ENCODE measurements around the gene STIM2. TPM values are rescaled to one million over a fixed set of nuclear protein-coding genes. Genes with fewer than 3 reads are reported as not detected.

Gene STIM2
- total RNA-seq, 2 donors from 2014 or later = 34.4 to 44.2 TPM

DNA sequence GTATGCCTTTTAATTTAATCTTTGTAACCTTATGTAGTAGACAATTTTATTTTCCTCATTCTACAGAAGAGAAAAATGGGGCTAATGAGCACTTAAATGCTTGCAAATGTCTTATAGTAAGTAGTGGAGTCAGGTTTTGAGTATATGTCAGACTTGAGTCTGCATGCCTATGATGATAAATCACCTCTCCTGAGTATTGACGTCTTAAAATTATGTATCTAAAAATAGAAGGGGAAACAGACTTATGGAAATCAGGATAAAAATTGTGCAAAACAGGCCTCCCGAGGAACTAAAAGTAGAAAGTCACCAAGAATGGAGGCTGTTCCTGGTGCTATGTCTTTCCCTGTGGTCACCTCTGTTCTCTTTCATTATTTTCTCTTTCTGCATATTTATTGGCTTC is 92.7 kb downstream of the STIM2 start:
- Histone ChIP-seq H3K9me3 (no peaks in the 10 kb centered on the region), H3K27me3 (replicated peaks; ENCODE audit: insufficient read depth) (no peaks in the 10 kb centered on the region), H3K4me1 (replicated peaks) (peaks cover 8% of the 10 kb centered on the region), H3K4me3 (no peak overlapping the region), H3K36me3 (no peaks in the 10 kb centered on the region), H3K27ac (no peak overlapping the region)
- DNase-seq (ENCODE audit: low spot score) = no peak
- 63% methylated on average over 2 of the region's 2 CpGs for WGBS
- TF ChIP-seq POLR2AphosphoS5 (IDR thresholded peaks at IDR 0.05) (no peak), POLR2A (IDR thresholded peaks at IDR 0.05) (no peak)
- TF ChIP-seq, protein P1, sequence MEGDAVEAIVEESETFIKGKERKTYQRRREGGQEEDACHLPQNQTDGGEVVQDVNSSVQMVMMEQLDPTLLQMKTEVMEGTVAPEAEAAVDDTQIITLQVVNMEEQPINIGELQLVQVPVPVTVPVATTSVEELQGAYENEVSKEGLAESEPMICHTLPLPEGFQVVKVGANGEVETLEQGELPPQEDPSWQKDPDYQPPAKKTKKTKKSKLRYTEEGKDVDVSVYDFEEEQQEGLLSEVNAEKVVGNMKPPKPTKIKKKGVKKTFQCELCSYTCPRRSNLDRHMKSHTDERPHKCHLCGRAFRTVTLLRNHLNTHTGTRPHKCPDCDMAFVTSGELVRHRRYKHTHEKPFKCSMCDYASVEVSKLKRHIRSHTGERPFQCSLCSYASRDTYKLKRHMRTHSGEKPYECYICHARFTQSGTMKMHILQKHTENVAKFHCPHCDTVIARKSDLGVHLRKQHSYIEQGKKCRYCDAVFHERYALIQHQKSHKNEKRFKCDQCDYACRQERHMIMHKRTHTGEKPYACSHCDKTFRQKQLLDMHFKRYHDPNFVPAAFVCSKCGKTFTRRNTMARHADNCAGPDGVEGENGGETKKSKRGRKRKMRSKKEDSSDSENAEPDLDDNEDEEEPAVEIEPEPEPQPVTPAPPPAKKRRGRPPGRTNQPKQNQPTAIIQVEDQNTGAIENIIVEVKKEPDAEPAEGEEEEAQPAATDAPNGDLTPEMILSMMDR (IDR thresholded peaks at IDR 0.05) = no peak
- intact Hi-C loops (cut with DNase I) = no loop called here

- TF ChIP-seq POLR2AphosphoS5 (IDR thresholded peaks at IDR 0.05) (no peak), POLR2A (IDR thresholded peaks at IDR 0.05) (no peak)
- TF ChIP-seq, protein P1 (IDR thresholded peaks at IDR 0.05) = no peak
- H3K27me3 ChIP-seq (replicated peaks; ENCODE audit: insufficient read depth) = no peaks in the 10 kb centered on the region
- no peak for DNase-seq (ENCODE audit: low spot score)
- no peak overlapping the region for H3K4me3 ChIP-seq
- no peaks in the 10 kb centered on the region for H3K36me3 ChIP-seq
- H3K27ac ChIP-seq = no peak overlapping the region
- no peaks in the 10 kb centered on the region for H3K9me3 ChIP-seq
- peaks cover 8% of the 10 kb centered on the region for H3K4me1 ChIP-seq (replicated peaks)
- 59% methylated on average over 3 of the region's 3 CpGs for WGBS
- intact Hi-C loops (cut with DNase I) = no loop called here
Observed at GRCh38 chr4:26953770-26954423, 93.3 kb downstream of the STIM2 start.

- DNase-seq (ENCODE audit: low spot score) = no peak
- no peak overlapping the region for H3K27ac ChIP-seq
- H3K4me1 ChIP-seq (replicated peaks) = peaks cover 8% of the 10 kb centered on the region
- no peak overlapping the region for H3K4me3 ChIP-seq
- H3K36me3 ChIP-seq = no peaks in the 10 kb centered on the region
- H3K9me3 ChIP-seq = no peaks in the 10 kb centered on the region
- TF ChIP-seq POLR2AphosphoS5 (IDR thresholded peaks at IDR 0.05) (no peak), POLR2A (IDR thresholded peaks at IDR 0.05) (no peak)
- TF ChIP-seq, protein P1 (IDR thresholded peaks at IDR 0.05) = no peak
- 2% methylated on average over 2 of the region's 2 CpGs for WGBS
- intact Hi-C loops (cut with DNase I) = no loop called here
- no peaks in the 10 kb centered on the region for H3K27me3 ChIP-seq (replicated peaks; ENCODE audit: insufficient read depth)
Observed at GRCh38 chr4:26955241-26955640, 94.6 kb downstream of the STIM2 start.

- intact Hi-C loops (cut with DNase I) = no loop called here
- Histone ChIP-seq H3K36me3 (no peaks in the 10 kb centered on the region), H3K9me3 (no peaks in the 10 kb centered on the region), H3K27ac (no peak overlapping the region), H3K4me3 (no peak overlapping the region), H3K4me1 (replicated peaks) (no peaks in the 10 kb centered on the region), H3K27me3 (replicated peaks; ENCODE audit: insufficient read depth) (no peaks in the 10 kb centered on the region)
- 88% methylated on average over 4 of the region's 4 CpGs for WGBS
- no peak for DNase-seq (ENCODE audit: low spot score)
- TF ChIP-seq POLR2A (IDR thresholded peaks at IDR 0.05) = no peak
Observed at GRCh38 chr4:26958925-26959653, 98.4 kb downstream of the STIM2 start.

DNA sequence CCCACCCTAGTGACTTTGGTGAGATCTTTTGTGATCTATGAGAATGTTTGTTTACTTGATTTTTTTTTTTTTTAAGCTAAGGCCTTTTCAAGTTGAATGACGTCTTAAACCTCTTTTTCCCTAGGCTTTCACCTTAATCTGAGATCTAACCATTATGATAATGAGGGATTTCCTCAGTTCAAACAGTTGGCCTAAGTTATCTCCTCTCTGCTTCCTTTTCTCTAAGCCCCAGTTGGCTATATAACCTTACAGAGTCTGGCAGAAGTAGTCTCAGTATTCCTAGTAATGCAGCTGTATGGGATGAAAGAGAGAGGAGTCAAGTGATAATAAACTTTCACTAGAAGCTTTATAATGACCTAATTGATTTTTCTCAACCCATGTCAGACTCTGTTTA is 99.0 kb downstream of the STIM2 start:
- no peaks in the 10 kb centered on the region for H3K4me1 ChIP-seq (replicated peaks)
- no peak for DNase-seq (ENCODE audit: low spot score)
- 67% methylated on average over 1 of the region's 1 CpG for WGBS
- H3K36me3 ChIP-seq = no peaks in the 10 kb centered on the region
- H3K4me3 ChIP-seq = no peak overlapping the region
- H3K9me3 ChIP-seq = no peaks in the 10 kb centered on the region
- H3K27me3 ChIP-seq (replicated peaks; ENCODE audit: insufficient read depth) = no peaks in the 10 kb centered on the region
- TF ChIP-seq POLR2AphosphoS5 (IDR thresholded peaks at IDR 0.05) (no peak), POLR2A (IDR thresholded peaks at IDR 0.05) (no peak)
- TF ChIP-seq, protein P1 (IDR thresholded peaks at IDR 0.05) = no peak
- H3K27ac ChIP-seq = no peak overlapping the region
- intact Hi-C loops (cut with DNase I) = no loop called here

All from prostate gland (tissue), 2 donors.